ENCODE measurements around the gene SSH2. TPM values are rescaled to one million over a fixed set of nuclear protein-coding genes. Genes with fewer than 3 reads are reported as not detected.

Gene SSH2
- total and polyA plus RNA-seq, 2 of the 13 experiments (the other 11 are each of a cell fraction or from before 2014, with no cell fraction given), result 6.0 to 6.4 TPM

- no peak for TF ChIP-seq DZIP1 (CRISPR knock-in tag; IDR thresholded peaks at IDR 0.05)
- no peak for TF ChIP-seq ZMYM4 (CRISPR knock-in tag; IDR thresholded peaks at IDR 0.05)
- TF ChIP-seq SNAPC2 (CRISPR knock-in tag; IDR thresholded peaks at IDR 0.05), result no peak
- no peak for TF ChIP-seq ZNF589 (CRISPR knock-in tag; conservative IDR thresholded peaks at IDR 0.05)
- TF ChIP-seq KLF13 (CRISPR knock-in tag; IDR thresholded peaks at IDR 0.05), result no peak
- no peak for TF ChIP-seq ERF (CRISPR knock-in tag; IDR thresholded peaks at IDR 0.05)
- TF ChIP-seq ZBTB40 (IDR thresholded peaks at IDR 0.05), result no peak
- TF ChIP-seq ZBTB40 (CRISPR knock-in tag; IDR thresholded peaks at IDR 0.05), result no peak
- TF ChIP-seq MYPOP (CRISPR knock-in tag; IDR thresholded peaks at IDR 0.05), result no peak
- no peak for TF ChIP-seq ZNF780A (CRISPR knock-in tag; IDR thresholded peaks at IDR 0.05)
These were observed 282.0 kb downstream of the SSH2 start (continued) for GRCh38 chr17:29648005-29648404.

All from HepG2 (cell line).